ENCODE data around the gene TPD52L1. TPM values are rescaled to one million over a fixed set of nuclear protein-coding genes. Genes with fewer than 3 reads are reported as not detected.

TPD52L1 gene
- total and polyA plus RNA-seq, 10 donors = 0.80 to 9.1 (median 3.9) TPM

- peaks cover 0 to 22% (median 0%) of the 10 kb centered on the region in 6 donors for H3K4me1 ChIP-seq
- peaks cover 0 to 7% (median 0%) of the 10 kb centered on the region in 7 donors for H3K27me3 ChIP-seq (replicated peaks in 1 of 7)
- H3K27ac ChIP-seq = no peak overlapping the region
- peaks cover 0 to 7% (median 0%) of the 10 kb centered on the region in 8 donors for H3K9me3 ChIP-seq
- TF ChIP-seq POLR2A (IDR thresholded peaks at IDR 0.05) (no peak), CTCF (IDR thresholded peaks at IDR 0.05 in 8 of 11, conservative IDR thresholded peaks at IDR 0.05 in 3 of 11) (no peak), POLR2AphosphoS5 (IDR thresholded peaks at IDR 0.05) (no peak)
- DNase-seq = no peak
- WGBS, 5 donors = 44 to 59% (median 48%) methylated on average over 6 of the region's 6 CpGs
- intact Hi-C loops (cut with DNase I; ENCODE audit: low total_unique reads) = loop anchor here (2.0 to 10.0 kb wide), 2 partner anchors 445 to 667 kb away; no protein-coding TSS in a partner anchor
- no peaks in the 10 kb centered on the region for H3K36me3 ChIP-seq
- H3K4me3 ChIP-seq = no peak overlapping the region
These were observed 154.5 kb downstream of the TPD52L1 start for GRCh38 chr6:125307964-125308615.

- DNase-seq = no peak
- Histone ChIP-seq H3K36me3 (no peaks in the 10 kb centered on the region), H3K27me3 (replicated peaks in 1 of 7) (peaks cover 0 to 7% (median 0%) of the 10 kb centered on the region in 7 donors), H3K27ac (no peak overlapping the region), H3K9me3 (no peaks in the 10 kb centered on the region), H3K4me1 (peaks cover 0 to 20% (median 0%) of the 10 kb centered on the region in 6 donors), H3K4me3 (no peak overlapping the region)
- 50 to 57% (median 53%) methylated on average over 7 of the region's 7 CpGs for WGBS, 5 donors
- intact Hi-C loops (cut with DNase I; ENCODE audit: low total_unique reads) = no loop called here
- no peak for TF ChIP-seq POLR2AphosphoS5 (IDR thresholded peaks at IDR 0.05)
- peak; percentile 60 to 90 (median 81) for TF ChIP-seq CTCF (IDR thresholded peaks at IDR 0.05 in 8 of 11, conservative IDR thresholded peaks at IDR 0.05 in 3 of 11)
These were observed 157.5 kb downstream of the TPD52L1 start for GRCh38 chr6:125310994-125311649.

DNA sequence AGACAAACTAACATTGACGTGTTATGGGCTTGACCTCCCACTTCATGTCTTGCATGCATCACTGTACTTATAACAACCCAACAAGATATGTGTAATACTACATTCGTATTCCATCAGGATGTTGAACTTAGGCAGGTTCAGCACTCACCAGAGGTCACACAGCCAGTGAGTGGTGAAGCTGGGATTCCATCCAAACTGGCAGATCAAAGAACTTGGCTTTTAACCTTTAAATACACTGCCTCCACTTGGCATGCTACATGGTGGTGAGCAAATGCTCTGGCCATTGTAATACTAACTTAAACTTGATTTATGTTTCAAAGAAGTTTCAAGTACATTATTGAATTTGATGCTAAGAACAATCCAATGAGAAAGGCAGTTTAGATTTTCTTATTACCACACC, 158.9 kb downstream of the TPD52L1 start:
- WGBS, 5 donors = 72 to 91% (median 74%) methylated on average over 2 of the region's 2 CpGs
- Histone ChIP-seq H3K36me3 (no peaks in the 10 kb centered on the region), H3K27ac (no peak overlapping the region), H3K4me1 (peaks cover 0 to 20% (median 0%) of the 10 kb centered on the region in 6 donors), H3K4me3 (no peak overlapping the region), H3K9me3 (no peaks in the 10 kb centered on the region), H3K27me3 (replicated peaks in 1 of 7) (peaks cover 0 to 7% (median 0%) of the 10 kb centered on the region in 7 donors)
- intact Hi-C loops (cut with DNase I; ENCODE audit: low total_unique reads) = no loop called here
- DNase-seq = no peak
- no peak for TF ChIP-seq CTCF (IDR thresholded peaks at IDR 0.05 in 8 of 11, conservative IDR thresholded peaks at IDR 0.05 in 3 of 11)

- Histone ChIP-seq H3K36me3 (no peaks in the 10 kb centered on the region), H3K4me1 (peaks cover 0 to 16% (median 0%) of the 10 kb centered on the region in 6 donors), H3K27ac (no peak overlapping the region), H3K27me3 (replicated peaks in 1 of 7) (peaks cover 0 to 8% (median 0%) of the 10 kb centered on the region in 7 donors), H3K4me3 (no peak overlapping the region), H3K9me3 (no peaks in the 10 kb centered on the region)
- WGBS, 5 donors = 80 to 93% (median 84%) methylated on average over 4 of the region's 4 CpGs
- DNase-seq = no peak
- intact Hi-C loops (cut with DNase I; ENCODE audit: low total_unique reads) = no loop called here
- TF ChIP-seq CTCF (IDR thresholded peaks at IDR 0.05 in 8 of 11, conservative IDR thresholded peaks at IDR 0.05 in 3 of 11) = no peak
- no peak for TF ChIP-seq POLR2AphosphoS5 (IDR thresholded peaks at IDR 0.05)
- TF ChIP-seq POLR2A (IDR thresholded peaks at IDR 0.05) = no peak
These were observed 159.4 kb downstream of the TPD52L1 start for GRCh38 chr6:125312950-125313349.
